Measurements from ENCODE around the gene PRKX.

GRCh38 chrX:3717742-3718420, 4.4 kb upstream of the PRKX start:
- TF ChIP-seq, protein P1, sequence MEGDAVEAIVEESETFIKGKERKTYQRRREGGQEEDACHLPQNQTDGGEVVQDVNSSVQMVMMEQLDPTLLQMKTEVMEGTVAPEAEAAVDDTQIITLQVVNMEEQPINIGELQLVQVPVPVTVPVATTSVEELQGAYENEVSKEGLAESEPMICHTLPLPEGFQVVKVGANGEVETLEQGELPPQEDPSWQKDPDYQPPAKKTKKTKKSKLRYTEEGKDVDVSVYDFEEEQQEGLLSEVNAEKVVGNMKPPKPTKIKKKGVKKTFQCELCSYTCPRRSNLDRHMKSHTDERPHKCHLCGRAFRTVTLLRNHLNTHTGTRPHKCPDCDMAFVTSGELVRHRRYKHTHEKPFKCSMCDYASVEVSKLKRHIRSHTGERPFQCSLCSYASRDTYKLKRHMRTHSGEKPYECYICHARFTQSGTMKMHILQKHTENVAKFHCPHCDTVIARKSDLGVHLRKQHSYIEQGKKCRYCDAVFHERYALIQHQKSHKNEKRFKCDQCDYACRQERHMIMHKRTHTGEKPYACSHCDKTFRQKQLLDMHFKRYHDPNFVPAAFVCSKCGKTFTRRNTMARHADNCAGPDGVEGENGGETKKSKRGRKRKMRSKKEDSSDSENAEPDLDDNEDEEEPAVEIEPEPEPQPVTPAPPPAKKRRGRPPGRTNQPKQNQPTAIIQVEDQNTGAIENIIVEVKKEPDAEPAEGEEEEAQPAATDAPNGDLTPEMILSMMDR (IDR thresholded peaks at IDR 0.05): no peak
- TF ChIP-seq POLR2A (IDR thresholded peaks at IDR 0.05) (no peak), POLR2AphosphoS5 (IDR thresholded peaks at IDR 0.05) (no peak)
